ENCODE data around the gene RASAL2. TPM values are rescaled to one million over a fixed set of nuclear protein-coding genes. Genes with fewer than 3 reads are reported as not detected.

Gene RASAL2
- polyA plus RNA-seq, 1 experiment = 27.7 TPM

GRCh38 chr1:178533121-178533946 is 439.4 kb downstream of the RASAL2 start:
- ChIA-PET POLR2A (no interaction called here), CTCF (interaction anchor here (0.5 to 16.1 kb wide), 12 partner anchors 9 to 588 kb away, joined by 3 to 375 read pairs (median 4); no protein-coding TSS in a partner anchor)
- no peak overlapping the region for H3K4me3 ChIP-seq (ENCODE audit: low read depth, low read length)
- DNase-seq (ENCODE audit: low read depth) = no peak
- no peaks in the 10 kb centered on the region for H3K36me3 ChIP-seq (ENCODE audit: control insufficient read depth, insufficient read depth, low read length)
- no peak for TF ChIP-seq CTCF (IDR thresholded peaks at IDR 0.05; ENCODE audit: insufficient read depth, low read depth, low read length)
- H3K27me3 ChIP-seq (ENCODE audit: control insufficient read depth, insufficient read depth, low read length) = no peaks in the 10 kb centered on the region

Small RNA genes lying within 50 kb of the gene (small RNA-seq; reads per million reads assigned to genes)
- not detected for gene RF00017 (ENCODE audit: insufficient read length, low read depth, low replicate concordance)

Other genes with a start within 250 kb of the RASAL2 start
- gene SEC16B, start 124.0 kb upstream of the RASAL2 start, polyA plus RNA-seq (2011; rRNA removed) = 0.98 and 1.5 TPM in 2 replicates